Effector memory CD4-positive, alpha-beta T cell (primary cell): Measurements from ENCODE around the gene EFNA2.
"Not testable (repeated sequence)": the region's sequence is repeated elsewhere in the genome, so short reads cannot be mapped to it uniquely, and the experiment has no call there.

Experiments used
- DNase-seq, 3 donors: peaks; one replicate each; pipeline ENCODE4 v3.0.0-alpha.2; 2020
- H3K27ac ChIP-seq: 2 replicates; pipeline ENCODE4 v1.7.0; 2013; ENCODE audit warnings: mild to moderate bottlenecking, low read length, moderate library complexity; ENCODE audit not compliant: insufficient read depth, poor library complexity, severe bottlenecking
- H3K27me3 ChIP-seq: replicated peaks from 2 replicates; pipeline ENCODE4 v1.7.0; 2013; ENCODE audit warnings: mild to moderate bottlenecking, low read length; ENCODE audit not compliant: insufficient read depth, control insufficient read depth, poor library complexity, severe bottlenecking
- H3K36me3 ChIP-seq: 2 replicates; pipeline ENCODE4 v1.7.0; 2013; ENCODE audit warnings: mild to moderate bottlenecking, low read length, moderate library complexity; ENCODE audit not compliant: control insufficient read depth, insufficient read depth
- H3K4me1 ChIP-seq: 2 replicates; pipeline ENCODE4 v1.7.0; 2013; ENCODE audit warnings: low read length, mild to moderate bottlenecking; ENCODE audit not compliant: control insufficient read depth, insufficient read depth, poor library complexity, severe bottlenecking
- H3K4me3 ChIP-seq: 2 replicates; pipeline ENCODE4 v1.7.0; 2013; ENCODE audit warnings: low read length, low read depth, mild to moderate bottlenecking; ENCODE audit not compliant: insufficient read depth, poor library complexity, severe bottlenecking
- H3K9me3 ChIP-seq: 2 replicates; pipeline ENCODE4 v1.7.0; 2013; ENCODE audit warnings: mild to moderate bottlenecking, low read length, moderate library complexity; ENCODE audit not compliant: control insufficient read depth

Gene EFNA2

DNA sequence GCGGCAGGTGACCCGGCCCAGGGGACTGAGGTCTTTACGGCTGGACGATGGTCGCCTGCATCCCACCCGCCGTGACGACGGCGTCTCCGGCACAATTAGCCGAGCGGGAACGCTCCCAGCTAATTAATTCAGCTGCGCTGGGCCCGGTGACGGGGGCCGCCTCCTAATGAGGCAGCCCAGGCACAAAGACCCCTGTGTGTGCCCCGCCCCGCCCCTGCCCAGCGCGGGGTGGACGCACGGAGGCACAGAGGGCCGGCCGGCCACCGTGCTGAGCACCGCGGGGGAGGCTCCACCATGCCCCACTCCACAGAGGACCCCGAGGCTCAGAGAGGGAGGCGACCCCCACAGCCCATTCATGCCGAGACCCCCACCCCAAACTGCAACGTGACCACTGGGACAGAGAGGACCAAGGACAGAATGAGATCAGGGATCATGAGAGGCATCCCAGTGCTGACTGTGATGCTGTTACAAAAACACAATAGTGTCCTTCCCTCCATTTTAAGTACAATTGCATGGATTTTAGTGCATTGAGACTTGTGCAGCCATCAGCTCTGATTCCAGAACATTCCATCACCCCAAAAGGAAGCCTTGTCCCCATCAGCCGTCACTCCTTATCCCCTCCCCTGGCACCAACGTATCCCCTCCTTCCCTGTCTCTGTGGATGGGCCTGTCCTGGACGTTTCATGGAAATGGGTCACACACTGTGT, 17.0 kb downstream of the EFNA2 start:
- H3K36me3 ChIP-seq: no peaks in the 10 kb centered on the region
- no peaks in the 10 kb centered on the region for H3K9me3 ChIP-seq
- DNase-seq: no peak
- no peaks in the 10 kb centered on the region for H3K27me3 ChIP-seq
- no peak overlapping the region for H3K4me3 ChIP-seq
- no peaks in the 10 kb centered on the region for H3K4me1 ChIP-seq
- no peak overlapping the region for H3K27ac ChIP-seq

DNA sequence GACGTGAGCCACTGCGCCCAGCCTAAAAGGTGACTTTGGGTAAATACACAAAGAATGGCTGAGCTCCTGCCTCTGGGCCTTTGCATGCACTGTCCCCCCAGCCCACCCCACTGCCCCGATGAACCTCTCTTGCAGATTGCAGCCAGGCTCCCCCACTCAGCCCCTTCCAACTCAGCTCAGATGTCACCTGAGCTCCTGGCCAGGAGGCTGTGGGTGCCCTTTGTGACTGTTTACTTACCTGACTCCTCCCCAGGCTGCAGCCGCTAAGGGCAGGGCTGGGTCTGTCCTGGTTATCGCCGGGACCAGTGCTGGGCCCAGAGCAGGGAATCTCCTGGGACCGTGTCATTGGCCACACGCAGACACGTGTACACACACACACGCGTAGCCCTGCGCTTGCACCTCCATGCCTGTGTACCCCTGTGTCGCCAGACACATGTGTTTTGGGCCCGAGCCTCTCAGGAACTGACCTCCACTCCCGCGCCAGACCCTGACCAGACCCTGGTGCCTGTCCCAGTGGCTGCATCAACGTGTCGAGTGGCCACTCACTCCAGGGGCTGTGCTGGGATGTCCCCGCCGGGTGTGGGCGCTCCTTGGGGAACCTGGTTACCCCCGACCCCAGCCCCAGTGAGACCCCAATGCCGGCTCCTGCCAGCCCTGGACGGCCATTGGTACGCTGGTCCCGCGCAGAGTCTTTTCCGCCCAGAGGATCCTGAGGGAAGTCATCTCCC, 18.7 kb downstream of the EFNA2 start:
- no peak overlapping the region for H3K4me3 ChIP-seq
- no peak overlapping the region for H3K27ac ChIP-seq
- no peaks in the 10 kb centered on the region for H3K27me3 ChIP-seq
- H3K9me3 ChIP-seq: no peaks in the 10 kb centered on the region
- H3K4me1 ChIP-seq: no peaks in the 10 kb centered on the region
- H3K36me3 ChIP-seq: no peaks in the 10 kb centered on the region
- no peak for DNase-seq

DNA sequence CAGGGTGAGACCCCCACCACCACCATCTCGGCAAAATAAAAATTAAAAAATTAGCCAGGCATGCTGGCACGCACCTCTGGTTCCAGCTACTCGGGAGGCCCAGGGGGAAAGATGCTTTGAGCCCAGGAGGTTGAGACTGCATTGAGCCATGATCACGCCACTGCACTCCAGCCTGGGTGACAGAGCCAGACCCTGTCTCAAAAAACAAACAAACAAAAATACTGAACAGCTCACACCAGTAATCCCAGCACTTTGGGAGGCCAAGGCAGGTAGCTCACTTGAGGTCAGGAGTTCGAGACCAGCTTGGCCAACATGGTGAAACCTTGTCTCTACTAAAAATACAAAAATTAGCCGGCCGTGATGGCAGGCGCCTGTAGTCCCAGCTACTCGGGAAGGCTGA, 19.7 kb downstream of the EFNA2 start:
- DNase-seq, H3K9me3 ChIP-seq, H3K4me3 ChIP-seq, H3K4me1 ChIP-seq, H3K27ac ChIP-seq, H3K27me3 ChIP-seq, H3K36me3 ChIP-seq: not testable (repeated sequence)

DNA sequence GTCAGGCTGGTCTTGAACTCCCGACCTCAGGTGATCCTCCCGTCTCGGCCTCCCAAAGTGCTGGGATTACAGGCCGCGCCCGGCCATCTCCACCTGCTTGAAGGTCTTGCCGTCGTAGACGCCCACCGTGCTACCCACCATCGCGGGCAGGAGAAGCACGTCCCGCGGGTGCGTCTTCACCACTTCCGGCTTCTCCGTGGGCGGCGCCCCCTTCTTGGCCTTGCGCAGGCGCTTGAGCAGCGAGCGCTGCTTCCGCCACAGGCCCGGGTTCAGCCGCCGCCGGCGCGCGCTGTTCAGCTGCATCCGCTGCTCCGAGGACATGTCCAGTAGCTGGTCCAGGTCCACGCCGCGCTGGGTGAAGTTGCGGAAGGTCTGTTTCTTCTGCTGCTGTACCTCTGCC, 21.6 kb downstream of the EFNA2 start:
- no peaks in the 10 kb centered on the region for H3K4me1 ChIP-seq
- no peaks in the 10 kb centered on the region for H3K36me3 ChIP-seq
- no peak overlapping the region for H3K4me3 ChIP-seq
- no peak for DNase-seq
- H3K27ac ChIP-seq: no peak overlapping the region
- no peaks in the 10 kb centered on the region for H3K27me3 ChIP-seq
- no peaks in the 10 kb centered on the region for H3K9me3 ChIP-seq

DNA sequence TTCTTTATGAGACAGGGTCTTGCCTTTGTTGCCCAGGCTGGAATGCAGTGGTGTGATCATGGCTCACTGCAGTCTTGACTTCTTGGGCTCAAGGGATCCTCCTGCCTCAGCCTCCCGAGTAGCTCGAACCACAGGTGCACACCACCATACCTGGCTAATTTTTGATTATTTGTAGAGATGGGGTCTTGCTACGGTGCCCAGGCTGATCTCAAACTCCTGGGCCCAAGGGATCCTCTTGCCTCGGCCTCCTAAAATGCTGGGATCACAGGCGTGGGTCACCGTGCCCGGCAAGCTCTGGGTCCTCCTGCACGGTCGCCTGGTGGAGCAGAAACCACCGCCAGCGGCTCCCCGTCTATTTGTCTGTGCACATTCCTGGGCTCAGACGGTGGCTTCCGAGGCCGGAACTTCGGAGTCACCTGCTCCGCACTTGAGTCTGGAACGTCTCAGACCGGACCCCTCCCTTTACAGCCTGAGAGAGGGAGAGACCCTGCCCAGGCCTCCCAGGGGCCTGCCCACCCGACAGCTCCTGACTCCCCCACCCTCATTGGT, 22.2 kb downstream of the EFNA2 start:
- Histone ChIP-seq H3K27ac (no peak overlapping the region), H3K4me3 (no peak overlapping the region), H3K36me3 (no peaks in the 10 kb centered on the region), H3K4me1 (no peaks in the 10 kb centered on the region), H3K27me3 (no peaks in the 10 kb centered on the region), H3K9me3 (no peaks in the 10 kb centered on the region)
- DNase-seq: no peak

DNA sequence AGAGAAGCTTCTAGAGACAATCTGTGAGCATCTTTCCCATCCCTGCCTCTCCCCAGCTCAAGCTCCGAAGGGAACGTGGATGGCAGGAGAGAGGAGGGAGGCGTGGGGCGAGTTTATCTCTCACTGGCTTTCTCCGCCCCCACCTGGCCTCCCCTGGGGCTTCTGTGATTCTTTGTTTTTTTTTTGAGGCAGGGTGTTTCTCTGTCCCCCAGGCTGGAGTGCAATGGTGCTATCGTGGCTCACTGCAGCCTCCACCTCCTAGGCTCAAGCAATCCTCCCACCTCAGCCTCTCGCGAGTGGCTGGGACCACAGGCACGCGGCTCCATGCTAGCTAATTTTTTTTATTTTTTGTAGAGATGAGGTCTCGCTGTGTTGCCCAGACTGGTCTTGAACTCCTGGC, 23.0 kb downstream of the EFNA2 start:
- DNase-seq: no peak
- no peaks in the 10 kb centered on the region for H3K9me3 ChIP-seq

DNA sequence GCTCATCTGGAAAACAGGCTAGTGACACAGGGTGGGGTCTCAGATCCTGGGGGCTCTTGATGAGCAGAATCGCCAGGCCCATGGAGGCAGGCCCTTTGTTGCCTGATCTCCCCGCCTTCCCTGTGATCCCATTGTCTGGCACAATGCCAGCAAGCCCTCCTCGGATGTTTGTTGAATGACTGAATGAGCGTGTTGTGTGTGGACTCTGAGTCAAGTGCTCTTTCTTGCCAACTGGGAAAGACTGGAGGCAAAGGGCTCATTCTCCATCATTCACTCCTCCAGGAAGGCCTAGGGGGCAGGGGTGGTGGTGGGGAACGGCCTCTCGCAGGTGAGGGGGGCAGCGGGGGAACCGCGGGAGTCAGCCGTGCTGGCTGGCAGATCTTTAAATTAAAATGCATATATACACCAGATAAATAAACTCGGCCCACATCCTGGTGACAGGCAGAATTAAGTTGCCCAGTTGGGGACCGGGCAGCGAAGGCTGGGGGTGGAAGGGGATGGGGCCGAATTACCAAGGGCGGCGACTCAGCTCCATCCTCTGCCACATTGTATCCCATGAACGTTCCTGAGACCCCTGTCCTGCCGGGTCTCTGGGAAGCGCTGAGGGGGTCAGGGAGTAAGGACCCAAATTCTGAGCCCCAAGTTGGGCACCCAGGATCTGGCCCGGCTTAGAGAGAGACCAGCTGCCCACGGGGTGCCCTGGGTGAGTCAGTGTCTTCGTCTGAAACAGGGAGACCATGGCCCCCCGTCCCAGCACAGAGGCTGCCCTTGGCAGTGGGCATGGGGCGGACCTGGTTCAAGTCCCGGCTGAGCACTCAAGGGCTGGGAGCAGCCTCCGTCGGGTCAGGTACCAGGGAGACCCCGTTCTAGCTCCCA, 24.5 kb downstream of the EFNA2 start:
- DNase-seq: no peak
- H3K36me3 ChIP-seq: no peaks in the 10 kb centered on the region
- H3K27me3 ChIP-seq: no peaks in the 10 kb centered on the region
- H3K27ac ChIP-seq: no peak overlapping the region
- no peak overlapping the region for H3K4me3 ChIP-seq
- no peaks in the 10 kb centered on the region for H3K9me3 ChIP-seq
- H3K4me1 ChIP-seq: no peaks in the 10 kb centered on the region

More for the DNA sequence above, 23.0 kb downstream of the EFNA2 start:
- H3K4me1 ChIP-seq: no peaks in the 10 kb centered on the region
- H3K27me3 ChIP-seq: no peaks in the 10 kb centered on the region
- no peaks in the 10 kb centered on the region for H3K36me3 ChIP-seq
- no peak overlapping the region for H3K4me3 ChIP-seq
- no peak overlapping the region for H3K27ac ChIP-seq

DNA sequence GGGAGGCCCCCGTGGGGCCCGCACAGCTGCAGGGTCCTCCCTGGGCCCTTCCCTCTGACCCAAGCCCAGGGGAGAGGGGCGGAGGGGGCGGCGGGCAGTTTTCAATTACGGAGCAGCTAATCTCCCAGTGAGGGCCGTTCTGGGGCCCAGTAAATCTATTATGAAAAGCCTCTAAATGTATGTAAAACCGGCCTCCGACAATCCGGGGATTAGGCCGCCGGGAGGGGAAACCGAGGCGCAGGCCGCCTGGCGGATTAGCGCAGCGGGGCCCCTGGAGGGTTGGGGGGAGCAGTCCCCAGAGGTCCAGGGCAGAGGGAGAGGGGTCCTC, 25.1 kb downstream of the EFNA2 start:
- Histone ChIP-seq H3K27ac (no peak overlapping the region), H3K36me3 (no peaks in the 10 kb centered on the region), H3K4me3 (no peak overlapping the region), H3K9me3 (no peaks in the 10 kb centered on the region), H3K27me3 (peaks cover under 1% of the 10 kb centered on the region), H3K4me1 (peaks cover 2% of the 10 kb centered on the region)
- DNase-seq: no peak

DNA sequence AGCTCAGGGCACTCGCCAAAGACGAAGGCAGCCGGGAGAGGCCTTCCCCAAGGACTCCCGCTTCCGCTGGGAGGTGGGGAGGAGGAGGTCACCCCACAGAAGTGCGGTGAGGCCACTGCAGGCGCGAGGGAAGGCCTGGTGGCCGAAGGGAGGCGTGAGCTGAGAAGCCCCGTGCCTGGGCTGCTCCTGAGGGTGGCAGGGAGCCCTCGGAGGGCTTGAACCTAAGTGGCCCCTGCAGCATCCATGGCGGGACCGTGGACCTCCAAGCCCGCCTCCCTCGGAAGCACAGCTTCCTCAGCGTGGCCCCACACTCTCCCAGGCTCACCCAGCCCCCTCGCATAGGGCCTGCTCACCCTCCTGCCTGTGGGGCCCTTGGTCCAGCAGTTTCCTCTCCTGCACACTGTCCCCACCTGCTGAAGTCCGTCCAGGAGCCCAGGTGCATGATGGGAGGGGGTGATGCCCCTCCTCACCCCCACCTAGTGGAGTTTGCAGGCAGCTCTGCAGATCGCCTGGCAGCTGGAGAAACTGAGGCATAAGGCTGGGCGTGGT, 25.9 kb downstream of the EFNA2 start:
- H3K27me3 ChIP-seq: peaks cover 8% of the 10 kb centered on the region
- H3K36me3 ChIP-seq: no peaks in the 10 kb centered on the region
- H3K4me1 ChIP-seq: peaks cover 6% of the 10 kb centered on the region
- no peak overlapping the region for H3K27ac ChIP-seq
- no peak for DNase-seq
- no peak overlapping the region for H3K4me3 ChIP-seq
- H3K9me3 ChIP-seq: no peaks in the 10 kb centered on the region
